Fibroblast of the aortic adventitia (primary cell): ENCODE measurements around the gene MAP1LC3A. TPM values are rescaled to one million over a fixed set of nuclear protein-coding genes. Genes with fewer than 3 reads are reported as not detected.

Source experiments
- DNase-seq: peaks from one replicate; pipeline ENCODE4 v3.0.0-alpha.2; 2010; ENCODE audit warnings: low read depth
- H3K4me3 ChIP-seq: 2 replicates; pipeline ENCODE4 v1.5.1; 2011; ENCODE audit warnings: low read depth, mild to moderate bottlenecking, control low read depth, low read length, moderate library complexity
- CTCF ChIP-seq: IDR thresholded peaks from 2 replicates; pipeline ENCODE4 v1.5.1; 2011; ENCODE audit warnings: mild to moderate bottlenecking, low read length, control low read depth, inconsistent platforms; ENCODE audit not compliant: insufficient read depth
- total RNA-seq: library from RNA; depleted of rRNA; stranded (reverse); fragments of >200 nt; gene quantifications from 2 replicates; pipeline ENCODE4 v1.2.3, GENCODE V29; 2012; ENCODE audit warnings: low replicate concordance

MAP1LC3A gene
- total RNA-seq, 1 donor, result 20.2 TPM

- H3K4me3 ChIP-seq, result no peak overlapping the region
- no peak for TF ChIP-seq CTCF
- no peak for DNase-seq
Measured at GRCh38 chr20:34541917-34542316, 16.6 kb upstream of the MAP1LC3A start.

GRCh38 chr20:34542439-34542838 is 16.1 kb upstream of the MAP1LC3A start:
- no peak for TF ChIP-seq CTCF
- no peak overlapping the region for H3K4me3 ChIP-seq
- no peak for DNase-seq

- no peak for TF ChIP-seq CTCF
- no peak overlapping the region for H3K4me3 ChIP-seq
- no peak for DNase-seq
Measured at GRCh38 chr20:34543463-34544056, 15.0 kb upstream of the MAP1LC3A start.

- no peak for TF ChIP-seq CTCF
- no peak overlapping the region for H3K4me3 ChIP-seq
- no peak for DNase-seq
Measured at GRCh38 chr20:34544109-34544796, 14.3 kb upstream of the MAP1LC3A start.

- no peak overlapping the region for H3K4me3 ChIP-seq
- TF ChIP-seq CTCF, result no peak
- DNase-seq, result no peak
Measured at GRCh38 chr20:34546751-34547181, 11.8 kb upstream of the MAP1LC3A start.

GRCh38 chr20:34547844-34548613 is 10.5 kb upstream of the MAP1LC3A start:
- no peak for DNase-seq
- no peak overlapping the region for H3K4me3 ChIP-seq
- no peak for TF ChIP-seq CTCF
